GM23338 (cell line): ENCODE results near the gene SEPHS1.

ENCODE experiments used
- CREB1 ChIP-seq: fragments of 250-450 bp; sonication (Bioruptor Pico); IDR thresholded peaks from 2 replicates; pipeline ENCODE4 v1.5.0; 2020; ENCODE audit warnings: low read depth, mild to moderate bottlenecking, moderate library complexity
- CTCF ChIP-seq, 2 experiments: fragments of 200-600 bp in 1 of 2; sonication (generic) in 1 of 2; conservative IDR thresholded peaks; 2 replicates each; pipeline versions ENCODE4 v1.5.1 to v1.6.1; 2016 to 2017; ENCODE audit warnings: antibody characterized with exemption in 2 of 2, low read depth in 2 of 2, mild to moderate bottlenecking in 2 of 2, moderate library complexity in 1 of 2
- ETS1 ChIP-seq: IDR thresholded peaks from 2 replicates; pipeline ENCODE4 v1.6.1; 2016; ENCODE audit warnings: antibody characterized with exemption
- EZH2 ChIP-seq: fragments of 200-600 bp; sonication (generic); IDR thresholded peaks from one replicate; pipeline ENCODE4 v1.8.0; 2017; ENCODE audit warnings: antibody characterized with exemption, mild to moderate bottlenecking, low read depth; ENCODE audit not compliant: unreplicated experiment
- EZH2phosphoT487 ChIP-seq: fragments of 200-600 bp; sonication (generic); IDR thresholded peaks from one replicate; pipeline ENCODE4 v1.8.1; 2018; ENCODE audit warnings: antibody characterized with exemption; ENCODE audit not compliant: unreplicated experiment
- JUNB ChIP-seq: IDR thresholded peaks from one replicate; pipeline ENCODE4 v1.6.1; 2016; ENCODE audit warnings: antibody characterized with exemption; ENCODE audit not compliant: unreplicated experiment
- NANOG ChIP-seq: IDR thresholded peaks from 2 replicates; pipeline ENCODE4 v1.6.1; 2016; ENCODE audit warnings: antibody characterized with exemption, borderline replicate concordance
- POLR2AphosphoS5 ChIP-seq: IDR thresholded peaks from 2 replicates; pipeline ENCODE4 v1.6.1; 2016; ENCODE audit warnings: antibody characterized with exemption, low read depth
- REST ChIP-seq: IDR thresholded peaks from one replicate; pipeline ENCODE4 v1.6.1; 2018; ENCODE audit warnings: antibody characterized with exemption; ENCODE audit not compliant: unreplicated experiment
- STAT1 ChIP-seq: IDR thresholded peaks from one replicate; pipeline ENCODE4 v1.6.1; 2016; ENCODE audit warnings: antibody characterized with exemption; ENCODE audit not compliant: unreplicated experiment
- ZNF114 ChIP-seq: fragments of 250-450 bp; sonication (Bioruptor Pico); IDR thresholded peaks from 2 replicates; pipeline ENCODE4 v1.5.0; 2020; ENCODE audit warnings: mild to moderate bottlenecking, moderate library complexity
- ZNF331 ChIP-seq: fragments of 250-450 bp; sonication (Bioruptor Pico); IDR thresholded peaks from 2 replicates; pipeline ENCODE4 v1.5.0; 2020; ENCODE audit warnings: low read depth, mild to moderate bottlenecking, moderate library complexity
- ZNF462 ChIP-seq: fragments of 250-450 bp; sonication (Bioruptor Pico); IDR thresholded peaks from 2 replicates; pipeline ENCODE4 v1.5.0; 2020; ENCODE audit warnings: mild to moderate bottlenecking, moderate library complexity

GRCh38 chr10:13311177-13311575 lies 36.9 kb downstream of the SEPHS1 start:
- TF ChIP-seq EZH2phosphoT487: no peak
- TF ChIP-seq CTCF (conservative IDR thresholded peaks at IDR 0.05; ENCODE audit: low read depth in 2 of 2): no peak
- TF ChIP-seq POLR2AphosphoS5: no peak
- no peak for TF ChIP-seq JUNB
- no peak for TF ChIP-seq STAT1
- no peak for TF ChIP-seq EZH2
- no peak for TF ChIP-seq REST
- TF ChIP-seq CREB1 (CRISPR knock-in tag): no peak
- no peak for TF ChIP-seq ETS1
- no peak for TF ChIP-seq NANOG
- no peak for TF ChIP-seq ZNF331 (CRISPR knock-in tag)
- TF ChIP-seq ZNF114 (CRISPR knock-in tag): no peak
- TF ChIP-seq ZNF462: no peak
